Hematopoietic multipotent progenitor cell treated with erythropoietin and hydrocortisone succinate and interleukin-3 and kit ligand, for 17 days (in vitro differentiated cells): Measurements from ENCODE around the gene NCBP2.

Source experiments
- DNase-seq: peaks from one replicate; pipeline ENCODE4 v3.0.0-alpha.2; 2015; ENCODE audit warnings: low spot score

Gene NCBP2

DNA sequence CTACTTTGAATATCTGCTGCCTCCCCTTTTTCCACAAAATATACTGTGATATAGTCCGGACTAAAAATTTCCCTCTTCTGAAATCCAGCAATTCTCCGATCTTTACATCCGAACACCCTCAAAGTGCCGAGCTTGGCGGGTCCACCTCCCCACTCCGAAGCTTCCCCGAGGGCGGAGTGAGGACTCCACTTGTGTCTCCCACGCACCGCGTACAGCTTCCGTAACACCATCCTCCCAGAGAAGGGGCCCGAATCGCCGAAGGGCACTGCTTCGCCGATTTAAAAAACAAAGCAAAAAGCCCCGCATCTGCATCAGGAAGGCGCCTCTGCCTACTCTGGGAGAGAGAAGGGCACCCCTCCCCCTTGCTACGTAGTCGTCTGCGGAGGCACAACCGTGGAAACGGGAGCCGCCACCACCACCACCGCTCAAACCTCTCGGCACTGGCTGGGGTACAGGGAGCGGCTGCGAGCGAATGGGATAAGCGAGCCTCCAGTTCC lies 551 bp downstream of the NCBP2 start:
- no peak for DNase-seq

DNA sequence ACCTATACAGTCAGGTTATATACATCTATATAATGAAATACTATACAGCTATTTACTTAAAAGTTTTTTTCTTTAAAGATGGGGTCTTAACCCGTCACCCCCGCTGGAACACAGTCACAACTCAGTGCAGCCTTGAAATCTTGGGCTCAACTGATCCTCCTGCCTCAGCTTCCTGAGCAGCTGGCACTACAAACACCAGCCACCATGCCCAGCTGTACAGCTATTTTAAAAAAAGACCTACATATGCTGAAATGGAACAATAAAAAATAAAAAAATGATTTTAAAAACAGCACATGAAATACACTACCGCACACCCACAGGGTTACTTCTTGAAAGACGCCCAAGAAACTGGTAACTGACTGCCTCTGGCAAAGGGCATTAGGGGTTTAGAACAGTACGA lies 3.8 kb downstream of the NCBP2 start:
- no peak for DNase-seq

DNA sequence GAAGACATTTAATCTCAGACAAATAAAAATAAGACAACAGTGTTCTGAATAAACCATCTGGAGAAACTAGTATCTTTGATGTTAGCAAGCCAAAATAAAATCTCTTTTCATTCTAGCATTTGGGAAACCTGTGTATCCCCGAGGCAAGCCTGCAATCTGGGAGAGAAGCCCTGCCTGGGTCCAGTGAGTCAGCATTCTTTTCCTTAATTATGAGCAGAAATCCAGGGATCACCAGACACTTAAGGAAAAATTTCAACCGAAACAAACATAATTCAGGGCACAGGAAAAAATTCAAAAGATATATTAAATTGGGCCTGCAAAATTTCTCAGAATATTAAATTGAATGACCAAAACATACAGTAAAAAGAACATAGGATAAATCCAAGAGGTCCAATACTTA lies 4.2 kb downstream of the NCBP2 start:
- DNase-seq: no peak

DNA sequence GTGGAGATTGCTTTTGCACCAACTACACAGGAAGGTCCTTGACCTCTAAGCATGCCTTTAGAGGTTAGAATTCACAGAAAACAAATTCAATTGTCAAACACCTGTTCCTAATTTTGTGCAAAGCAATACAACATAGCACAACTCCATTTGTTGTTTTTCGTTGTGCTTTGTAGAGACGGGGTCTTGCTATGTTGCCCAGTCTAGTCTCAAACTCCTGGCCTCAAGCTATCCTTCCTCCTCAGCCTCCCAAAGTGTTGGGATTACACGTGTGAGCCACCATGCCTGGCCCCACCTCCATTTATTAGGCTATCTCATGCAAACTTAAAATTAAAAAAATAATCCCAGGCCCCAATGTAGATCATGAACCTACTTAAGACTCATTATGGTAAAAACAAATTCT lies 6.0 kb downstream of the NCBP2 start:
- DNase-seq: no peak

DNA sequence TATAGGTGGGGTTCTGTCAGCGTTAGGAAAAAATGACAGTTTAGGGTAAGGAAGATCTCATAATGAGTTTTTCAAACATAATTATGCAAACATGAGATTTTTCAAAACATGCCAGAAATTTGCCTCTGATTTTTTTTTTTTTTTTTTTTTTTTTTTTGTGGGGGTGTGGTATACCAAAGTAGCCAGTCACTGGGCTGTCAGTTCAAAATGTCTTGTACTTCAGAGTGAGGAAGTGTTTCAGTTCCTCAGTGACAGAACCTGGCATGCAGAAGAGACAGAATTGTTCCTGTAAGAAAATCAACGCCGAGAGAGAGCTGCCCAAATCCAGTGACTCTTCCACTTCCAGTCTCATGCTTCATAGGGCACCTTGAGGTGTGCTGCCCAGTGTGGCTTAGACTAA lies 9.7 kb downstream of the NCBP2 start:
- no peak for DNase-seq

GRCh38 chr3:196931828-196932587 lies 10.3 kb downstream of the NCBP2 start:
- DNase-seq: no peak

- no peak for DNase-seq
Measured at GRCh38 chr3:196931157-196931556, 11.2 kb downstream of the NCBP2 start.

- DNase-seq: no peak
Measured at GRCh38 chr3:196927571-196928453, 14.5 kb downstream of the NCBP2 start.

- no peak for DNase-seq
Measured at GRCh38 chr3:196920733-196921132, 21.6 kb downstream of the NCBP2 start.

GRCh38 chr3:196918968-196919367 lies 23.4 kb downstream of the NCBP2 start:
- no peak for DNase-seq

DNA sequence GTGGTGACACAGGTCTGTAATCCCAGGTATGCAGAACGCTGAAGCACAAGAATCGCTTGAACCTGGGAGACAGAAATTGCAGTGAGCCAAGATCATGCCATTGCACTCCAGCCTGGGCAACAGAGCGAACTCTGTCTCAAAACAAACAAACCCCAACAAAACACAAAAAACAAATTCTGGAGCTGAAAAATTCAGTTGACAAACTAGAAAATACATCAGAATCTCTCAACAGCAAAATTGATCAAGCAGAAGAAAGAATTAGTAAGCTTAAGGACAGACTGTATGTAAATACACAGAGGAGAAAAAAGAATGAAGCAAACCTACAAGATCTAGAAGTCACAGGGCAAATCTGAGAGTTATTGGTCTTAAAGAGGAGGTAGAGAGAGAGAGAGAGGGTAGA lies 25.3 kb downstream of the NCBP2 start:
- no peak for DNase-seq

DNA sequence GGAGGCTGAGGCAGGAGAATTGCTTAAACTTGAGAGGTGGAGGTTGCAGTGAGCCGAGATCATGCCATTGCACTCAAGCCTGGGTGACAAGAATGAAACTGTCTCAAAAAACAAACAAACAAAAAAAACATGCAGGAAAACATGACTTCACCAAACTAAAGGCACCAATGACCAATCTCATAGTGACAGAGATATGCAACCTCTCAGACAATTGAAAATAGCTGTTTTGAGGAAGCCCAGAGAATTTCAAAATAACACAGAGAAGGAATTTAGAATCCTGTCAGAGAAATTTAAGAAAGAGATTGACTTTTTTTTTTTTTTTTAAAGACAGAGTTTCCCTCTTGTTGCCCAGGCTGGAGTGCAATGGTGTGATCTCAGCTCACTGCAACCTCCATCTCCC lies 26.1 kb downstream of the NCBP2 start:
- DNase-seq: no peak

- no peak for DNase-seq
Measured at GRCh38 chr3:196915375-196915774, 27.0 kb downstream of the NCBP2 start.

GRCh38 chr3:196914866-196915265 lies 27.5 kb downstream of the NCBP2 start:
- no peak for DNase-seq

DNA sequence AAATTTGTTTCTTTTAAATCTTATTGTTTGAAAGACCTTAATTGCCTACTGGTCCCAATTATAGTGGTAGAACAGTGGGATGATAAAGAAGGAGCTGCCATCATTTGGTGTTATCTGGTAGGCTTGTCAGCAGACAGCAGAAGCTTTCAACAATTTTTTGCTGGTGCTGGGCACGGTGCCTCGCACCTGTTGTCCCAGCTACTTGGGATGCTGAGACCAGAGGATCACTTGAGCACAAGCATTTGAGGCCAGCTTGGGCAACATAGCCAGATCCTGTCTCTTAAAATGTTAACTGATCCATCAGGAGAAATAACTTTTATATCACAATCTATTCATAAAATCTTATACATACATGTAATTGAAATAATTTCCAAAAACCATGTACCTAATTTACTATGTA lies 38.6 kb downstream of the NCBP2 start:
- no peak for DNase-seq

DNA sequence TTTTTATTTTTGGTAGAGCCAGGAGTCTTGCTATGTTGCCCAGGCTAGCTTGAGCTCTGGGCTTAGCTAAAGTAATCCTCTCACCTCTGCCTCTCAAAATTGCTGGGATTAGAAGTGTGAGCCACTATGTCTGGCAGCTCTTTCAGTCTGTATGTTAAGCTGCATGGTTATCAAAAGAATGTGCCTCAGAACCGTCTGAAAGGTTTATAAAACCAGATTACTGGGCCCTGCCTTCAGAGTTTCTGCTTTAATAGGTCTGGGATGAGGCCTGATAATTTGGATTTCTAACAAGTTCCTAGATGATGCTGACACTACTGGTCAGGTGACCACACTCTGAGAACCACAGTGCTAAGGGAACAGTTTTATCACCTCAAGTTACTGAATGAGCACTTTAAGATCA lies 40.0 kb downstream of the NCBP2 start:
- DNase-seq: no peak

GRCh38 chr3:196901768-196902167 lies 40.6 kb downstream of the NCBP2 start:
- DNase-seq: no peak

DNA sequence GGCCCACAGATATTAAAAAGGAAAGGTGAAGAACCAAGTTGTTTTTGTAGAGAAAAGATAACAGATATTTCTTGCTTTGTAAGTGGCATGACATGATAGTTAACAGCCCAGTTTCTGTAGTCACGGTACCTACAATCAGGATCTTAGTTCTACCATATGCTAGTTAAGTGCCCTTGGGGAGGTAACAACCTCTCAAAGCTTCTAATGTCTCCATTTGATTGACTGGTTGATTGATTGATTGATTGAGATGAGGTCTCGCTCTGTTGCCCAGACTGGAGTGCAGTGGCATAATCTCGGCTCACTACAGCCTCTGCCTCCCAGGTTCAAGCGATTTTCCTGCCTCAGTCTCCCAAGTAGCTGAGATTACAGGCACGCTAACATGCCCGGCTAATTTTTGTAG lies 46.1 kb downstream of the NCBP2 start:
- no peak for DNase-seq

DNA sequence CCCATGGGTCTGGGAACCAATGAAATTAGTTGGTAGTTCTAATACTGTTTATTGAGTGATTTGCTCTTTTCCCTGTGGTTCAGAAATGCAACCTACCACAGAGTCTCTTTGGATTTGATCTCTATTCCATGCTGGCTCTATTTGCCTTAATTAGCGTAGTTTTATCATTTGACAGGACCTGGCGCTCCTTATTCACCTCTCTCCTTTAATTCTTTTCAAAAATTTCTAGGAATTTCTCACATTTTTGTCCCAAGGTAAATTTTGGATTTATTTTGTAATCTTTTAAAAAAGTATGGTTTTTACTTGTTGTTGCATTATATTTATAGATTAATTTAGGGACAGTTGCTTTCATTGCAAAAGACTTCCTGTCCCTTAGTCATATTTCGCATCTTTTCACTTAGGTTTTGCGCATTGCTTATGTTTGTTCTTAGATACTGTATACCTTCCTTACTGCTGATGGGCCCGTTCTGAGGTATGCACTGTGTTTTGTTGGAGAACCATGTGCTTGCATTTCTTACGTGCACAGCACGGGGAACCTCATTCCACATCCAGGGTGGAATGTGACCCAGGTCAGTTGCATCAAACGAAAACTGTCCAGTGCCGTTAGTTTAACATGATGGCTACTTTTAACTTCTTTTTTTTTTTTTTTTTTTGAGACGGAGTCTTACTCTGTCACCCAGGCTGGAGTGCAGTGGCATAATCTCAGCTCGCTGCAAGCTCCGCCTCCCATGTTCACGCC lies 47.6 kb downstream of the NCBP2 start:
- no peak for DNase-seq

DNA sequence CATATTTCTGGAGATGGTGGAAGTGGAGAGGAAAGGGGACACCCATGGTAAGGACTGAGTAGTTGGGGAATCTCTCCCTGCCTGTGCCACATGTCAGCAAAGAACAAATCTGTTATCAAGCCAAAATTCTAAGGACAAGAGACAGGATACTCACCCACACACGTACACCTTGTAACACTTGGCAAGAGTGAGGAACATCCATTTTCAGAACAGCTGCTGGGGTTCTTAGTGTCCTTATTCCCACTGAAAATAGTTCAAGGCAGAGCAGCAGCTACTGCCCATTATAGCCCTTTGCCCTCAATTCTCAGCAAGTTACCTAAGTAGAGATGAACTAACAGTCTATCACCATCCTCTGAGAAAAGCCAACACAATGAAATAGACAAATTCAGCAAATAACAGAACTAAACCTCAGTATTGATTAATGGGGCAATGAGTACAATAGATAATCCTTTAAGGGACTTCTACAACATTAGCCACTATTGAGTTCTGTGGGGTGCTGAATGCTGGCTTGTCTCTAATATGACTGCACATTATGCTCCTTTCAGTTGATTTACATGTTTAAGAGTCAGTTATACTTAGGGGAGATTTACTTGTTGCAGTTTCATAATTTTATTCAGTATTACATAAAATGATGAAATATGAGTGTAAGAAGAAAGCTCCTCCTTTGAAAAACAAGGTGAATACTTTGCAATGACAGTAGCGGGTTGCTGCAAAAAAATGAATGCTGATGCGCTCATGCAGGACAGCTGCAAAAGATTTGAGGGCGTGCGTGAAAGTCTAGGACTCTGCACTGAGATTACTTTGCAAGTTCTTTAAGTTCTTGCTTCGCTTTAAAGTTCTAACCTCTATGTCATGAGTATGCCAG lies 52.3 kb downstream of the NCBP2 start:
- no peak for DNase-seq

DNA sequence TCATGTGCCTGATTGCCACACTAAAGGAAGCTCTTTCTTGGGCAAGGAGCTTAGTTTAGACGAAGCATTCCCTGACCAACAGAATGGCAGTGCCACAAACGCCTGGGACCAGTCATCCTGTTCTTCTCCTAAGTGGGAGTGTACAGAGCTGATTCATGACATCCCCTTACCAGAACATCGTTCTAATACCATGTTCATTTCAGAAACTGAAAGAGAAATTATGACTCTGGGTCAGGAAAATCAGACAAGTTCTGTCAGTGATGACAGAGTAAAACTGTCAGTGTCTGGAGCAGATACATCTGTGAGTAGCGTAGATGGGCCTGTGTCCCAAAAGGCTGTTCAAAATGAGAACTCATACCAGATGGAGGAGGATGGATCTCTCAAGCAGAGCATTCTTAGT lies 56.2 kb downstream of the NCBP2 start:
- DNase-seq: no peak
